Loucy (cell line): Measurements from ENCODE around the gene CYP2D6.
"Not testable (repeated sequence)": the region's sequence is repeated elsewhere in the genome, so short reads cannot be mapped to it uniquely, and the experiment has no call there.

Experiments
- CTCF ChIP-seq: fragments of 200-600 bp; sonication (generic); conservative IDR thresholded peaks from 2 replicates; pipeline ENCODE4 v1.5.1; 2014; ENCODE audit warnings: mild to moderate bottlenecking, antibody characterized with exemption, low read length
- EZH2phosphoT487 ChIP-seq: fragments of 200-600 bp; IDR thresholded peaks from 2 replicates; pipeline ENCODE4 v1.6.1; 2018; ENCODE audit warnings: antibody characterized with exemption, mild to moderate bottlenecking, moderate library complexity, borderline replicate concordance

GRCh38 chr22:42104332-42104860 is 26.2 kb downstream of the CYP2D6 start:
- TF ChIP-seq CTCF, EZH2phosphoT487: not testable (repeated sequence)
